BE2C (cell line): Measurements from ENCODE around the gene TSNAX.

ENCODE experiments used
- DNase-seq: peaks from one replicate; pipeline ENCODE4 v3.0.0-alpha.2; 2020
- H3K27me3 ChIP-seq: fragments of 250-450 bp; sonication (Bioruptor Pico); 2 replicates; pipeline ENCODE4 v1.5.1; 2020; ENCODE audit warnings: mild to moderate bottlenecking
- H3K36me3 ChIP-seq: fragments of 250-450 bp; sonication (Bioruptor Pico); 2 replicates; pipeline ENCODE4 v1.5.1; 2020; ENCODE audit warnings: mild to moderate bottlenecking
- H3K4me1 ChIP-seq: fragments of 250-450 bp; sonication (Bioruptor Pico); 2 replicates; pipeline ENCODE4 v1.5.1; 2020
- H3K4me3 ChIP-seq: 2 replicates; pipeline ENCODE4 v1.5.1; 2011; ENCODE audit warnings: low read depth, low read length
- H3K9me3 ChIP-seq: fragments of 250-450 bp; sonication (Bioruptor Pico); 2 replicates; pipeline ENCODE4 v1.5.1; 2020
- CTCF ChIP-seq: IDR thresholded peaks from 2 replicates; pipeline ENCODE4 v1.5.1; 2012; ENCODE audit warnings: mild to moderate bottlenecking, low read depth, low read length

Gene TSNAX

GRCh38 chr1:231594749-231595148 lies 66.3 kb downstream of the TSNAX start:
- Histone ChIP-seq H3K9me3 (no peaks in the 10 kb centered on the region), H3K36me3 (no peaks in the 10 kb centered on the region), H3K27me3 (no peaks in the 10 kb centered on the region), H3K4me3 (no peak overlapping the region), H3K4me1 (peaks cover 5% of the 10 kb centered on the region)
- DNase-seq = no peak
- no peak for TF ChIP-seq CTCF

- DNase-seq = no peak
- H3K4me3 ChIP-seq = no peak overlapping the region
- H3K27me3 ChIP-seq = no peaks in the 10 kb centered on the region
- no peaks in the 10 kb centered on the region for H3K9me3 ChIP-seq
- no peaks in the 10 kb centered on the region for H3K36me3 ChIP-seq
- TF ChIP-seq CTCF = no peak
- 0 out of 2 replicates have a peak, but pooled peaks cover 4% of the 10 kb centered on the region for H3K4me1 ChIP-seq
These were observed 67.9 kb downstream of the TSNAX start for GRCh38 chr1:231596337-231596791.

- no peaks in the 10 kb centered on the region for H3K27me3 ChIP-seq
- peaks cover 6% of the 10 kb centered on the region; the same call in 1 of the 2 replicates for H3K4me1 ChIP-seq
- no peak for DNase-seq
- H3K4me3 ChIP-seq = no peak overlapping the region
- H3K9me3 ChIP-seq = no peaks in the 10 kb centered on the region
- TF ChIP-seq CTCF = no peak
- no peaks in the 10 kb centered on the region for H3K36me3 ChIP-seq
These were observed 69.5 kb downstream of the TSNAX start for GRCh38 chr1:231597971-231598370.

GRCh38 chr1:231600458-231600976 lies 72.0 kb downstream of the TSNAX start:
- H3K9me3 ChIP-seq = no peaks in the 10 kb centered on the region
- H3K4me1 ChIP-seq = peaks cover 6% of the 10 kb centered on the region; the same call in 1 of the 2 replicates
- no peak overlapping the region for H3K4me3 ChIP-seq
- no peak for TF ChIP-seq CTCF
- no peaks in the 10 kb centered on the region for H3K27me3 ChIP-seq
- no peak for DNase-seq
- no peaks in the 10 kb centered on the region for H3K36me3 ChIP-seq

GRCh38 chr1:231601824-231602672 lies 73.6 kb downstream of the TSNAX start:
- TF ChIP-seq CTCF = no peak
- no peak for DNase-seq
- no peak overlapping the region for H3K4me3 ChIP-seq

GRCh38 chr1:231602673-231602984 lies 74.2 kb downstream of the TSNAX start:
- TF ChIP-seq CTCF = no peak
- Histone ChIP-seq H3K4me3 (no peak overlapping the region), H3K27me3 (no peaks in the 10 kb centered on the region), H3K4me1 (peaks cover 6% of the 10 kb centered on the region; the same call in 1 of the 2 replicates), H3K9me3 (no peaks in the 10 kb centered on the region), H3K36me3 (no peaks in the 10 kb centered on the region)
- no peak for DNase-seq

More at GRCh38 chr1:231601824-231602672, 73.6 kb downstream of the TSNAX start:
- no peaks in the 10 kb centered on the region for H3K9me3 ChIP-seq
- no peaks in the 10 kb centered on the region for H3K27me3 ChIP-seq
- no peaks in the 10 kb centered on the region for H3K36me3 ChIP-seq
- H3K4me1 ChIP-seq = peaks cover 6% of the 10 kb centered on the region; the same call in 1 of the 2 replicates
